Type B pancreatic cell (in vitro differentiated cells): ENCODE data around the gene LKAAEAR1. TPM values are rescaled to one million over a fixed set of nuclear protein-coding genes. Genes with fewer than 3 reads are reported as not detected.

Experiments used
- DNase-seq: peaks from one replicate; pipeline ENCODE4 v3.0.0; 2021; ENCODE audit warnings: mixed read lengths; ENCODE audit not compliant: unreplicated experiment; ENCODE audit errors: extremely low spot score
- H3K27ac Mint-ChIP-seq: 2 replicates; pipeline ENCODE4 v1.8.0; 2021; ENCODE audit warnings: mild to moderate bottlenecking, mixed read lengths
- H3K27me3 Mint-ChIP-seq: 2 replicates; pipeline ENCODE4 v1.8.0; 2021; ENCODE audit warnings: mixed read lengths
- H3K36me3 Mint-ChIP-seq: 2 replicates; pipeline ENCODE4 v1.8.0; 2021; ENCODE audit warnings: mixed read lengths
- H3K4me1 Mint-ChIP-seq: one replicate; pipeline ENCODE4 v1.8.0; 2021; ENCODE audit warnings: mixed read lengths; ENCODE audit not compliant: unreplicated experiment
- H3K4me3 Mint-ChIP-seq: 2 replicates; pipeline ENCODE4 v1.8.0; 2021; ENCODE audit warnings: mild to moderate bottlenecking, mixed read lengths
- H3K9me3 Mint-ChIP-seq: 2 replicates; pipeline ENCODE4 v1.8.0; 2021; ENCODE audit warnings: mixed read lengths
- total RNA-seq: library from RNA; stranded (reverse); gene quantifications from 2 replicates; pipeline ENCODE4 v1.2.1, GENCODE V29; 2021; ENCODE audit warnings: low replicate concordance
- TF ChIP-seq, protein P1 (sequence below): fragments of 200-600 bp; sonication (generic); conservative IDR thresholded peaks from 2 replicates; pipeline ENCODE4 v1.5.0; 2021; ENCODE audit warnings: antibody characterized with exemption, mild to moderate bottlenecking

Gene LKAAEAR1
- total RNA-seq, 1 donor from 2014 or later, result not detected

DNA sequence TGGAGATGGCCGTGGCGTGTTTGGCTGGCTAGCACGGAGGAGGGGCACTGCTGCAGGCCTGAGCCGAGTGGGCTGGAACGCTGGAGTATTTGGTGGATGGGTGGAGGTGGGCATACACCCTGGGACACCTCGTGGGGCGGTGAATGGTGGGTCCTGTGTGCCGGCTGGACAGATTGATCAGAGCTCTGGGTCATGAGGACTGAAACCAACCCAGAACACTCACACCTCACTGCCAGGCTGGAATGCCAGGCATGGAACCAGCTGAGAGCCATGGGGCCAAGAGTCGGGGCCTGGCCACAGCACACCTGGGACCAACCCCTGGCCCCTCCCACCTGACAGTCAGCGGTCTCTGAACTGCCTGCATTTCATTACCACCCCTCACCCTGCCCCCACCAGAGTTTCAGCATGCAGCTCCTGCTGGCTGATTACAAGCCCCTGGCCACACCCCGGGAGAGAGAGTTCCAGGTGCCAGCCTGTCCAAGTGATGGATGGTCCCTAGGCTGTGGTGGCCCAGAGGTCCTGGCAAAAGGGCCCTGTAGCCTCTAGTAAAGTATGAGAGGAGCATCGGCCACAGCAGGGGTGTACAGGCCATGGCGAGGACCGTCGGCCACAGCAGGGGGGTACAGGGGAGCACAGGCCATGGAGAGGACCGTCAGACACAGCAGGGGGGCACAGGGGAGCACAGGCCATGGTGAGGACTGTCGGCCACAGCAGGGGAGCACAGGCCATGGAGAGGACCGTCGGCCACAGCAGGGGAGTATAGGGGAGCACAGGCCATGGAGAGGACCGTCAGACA is 19.9 kb upstream of the LKAAEAR1 start:
- Mint-ChIP-seq H3K4me3 (no peak overlapping the region), H3K9me3 (no peaks in the 10 kb centered on the region), H3K36me3 (no peaks in the 10 kb centered on the region), H3K4me1 (peaks cover 5% of the 10 kb centered on the region), H3K27me3 (peaks cover 42% of the 10 kb centered on the region), H3K27ac (no peak overlapping the region)
- TF ChIP-seq, protein P1, sequence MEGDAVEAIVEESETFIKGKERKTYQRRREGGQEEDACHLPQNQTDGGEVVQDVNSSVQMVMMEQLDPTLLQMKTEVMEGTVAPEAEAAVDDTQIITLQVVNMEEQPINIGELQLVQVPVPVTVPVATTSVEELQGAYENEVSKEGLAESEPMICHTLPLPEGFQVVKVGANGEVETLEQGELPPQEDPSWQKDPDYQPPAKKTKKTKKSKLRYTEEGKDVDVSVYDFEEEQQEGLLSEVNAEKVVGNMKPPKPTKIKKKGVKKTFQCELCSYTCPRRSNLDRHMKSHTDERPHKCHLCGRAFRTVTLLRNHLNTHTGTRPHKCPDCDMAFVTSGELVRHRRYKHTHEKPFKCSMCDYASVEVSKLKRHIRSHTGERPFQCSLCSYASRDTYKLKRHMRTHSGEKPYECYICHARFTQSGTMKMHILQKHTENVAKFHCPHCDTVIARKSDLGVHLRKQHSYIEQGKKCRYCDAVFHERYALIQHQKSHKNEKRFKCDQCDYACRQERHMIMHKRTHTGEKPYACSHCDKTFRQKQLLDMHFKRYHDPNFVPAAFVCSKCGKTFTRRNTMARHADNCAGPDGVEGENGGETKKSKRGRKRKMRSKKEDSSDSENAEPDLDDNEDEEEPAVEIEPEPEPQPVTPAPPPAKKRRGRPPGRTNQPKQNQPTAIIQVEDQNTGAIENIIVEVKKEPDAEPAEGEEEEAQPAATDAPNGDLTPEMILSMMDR, result no peak
- DNase-seq, result no peak

GRCh38 chr20:64102647-64103354 is 18.6 kb upstream of the LKAAEAR1 start:
- Mint-ChIP-seq H3K36me3 (no peaks in the 10 kb centered on the region), H3K4me1 (peaks cover 5% of the 10 kb centered on the region), H3K27me3 (peaks cover 42% of the 10 kb centered on the region), H3K4me3 (peak overlapping the region; percentile 84), H3K27ac (peak overlapping the region; percentile 43), H3K9me3 (no peaks in the 10 kb centered on the region)
- TF ChIP-seq, protein P1, result no peak
- no peak for DNase-seq

- Mint-ChIP-seq H3K9me3 (no peaks in the 10 kb centered on the region), H3K36me3 (no peaks in the 10 kb centered on the region), H3K27ac (no peak overlapping the region), H3K4me3 (peak overlapping the region; percentile 84), H3K4me1 (peaks cover 5% of the 10 kb centered on the region), H3K27me3 (peaks cover 42% of the 10 kb centered on the region)
- DNase-seq, result no peak
- TF ChIP-seq, protein P1, result peak; percentile 88
These were observed 17.8 kb upstream of the LKAAEAR1 start for GRCh38 chr20:64101731-64102621.

- no peaks in the 10 kb centered on the region for H3K9me3 Mint-ChIP-seq
- peaks cover 37% of the 10 kb centered on the region for H3K27me3 Mint-ChIP-seq
- peaks cover 5% of the 10 kb centered on the region for H3K4me1 Mint-ChIP-seq
- H3K4me3 Mint-ChIP-seq, result peak overlapping the region; percentile 69
- H3K36me3 Mint-ChIP-seq, result no peaks in the 10 kb centered on the region
- TF ChIP-seq, protein P1, result no peak
- no peak overlapping the region for H3K27ac Mint-ChIP-seq
- DNase-seq, result no peak
These were observed 16.9 kb upstream of the LKAAEAR1 start for GRCh38 chr20:64100946-64101688.

DNA sequence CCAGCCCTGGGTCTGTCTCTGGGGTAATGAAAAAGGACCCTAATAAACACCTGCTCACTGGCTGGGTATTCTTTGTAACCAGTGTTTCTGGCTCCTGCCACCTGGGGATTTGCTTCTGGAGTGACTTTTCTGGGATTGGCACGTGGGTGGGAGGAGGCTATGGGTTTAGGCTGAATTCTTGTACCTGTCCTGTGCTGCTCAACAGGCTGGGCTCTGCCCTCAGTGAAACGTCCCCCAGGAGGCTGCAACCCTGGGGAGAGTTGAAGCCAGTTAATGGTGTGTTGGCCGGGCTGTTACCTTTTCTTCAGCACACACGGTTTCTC is 16.3 kb upstream of the LKAAEAR1 start:
- no peak overlapping the region for H3K27ac Mint-ChIP-seq

More for the DNA sequence above, 16.3 kb upstream of the LKAAEAR1 start:
- H3K9me3 Mint-ChIP-seq, result no peaks in the 10 kb centered on the region
- H3K4me3 Mint-ChIP-seq, result no peak overlapping the region
- TF ChIP-seq, protein P1, result no peak
- no peaks in the 10 kb centered on the region for H3K36me3 Mint-ChIP-seq
- peaks cover 32% of the 10 kb centered on the region for H3K27me3 Mint-ChIP-seq
- peaks cover 5% of the 10 kb centered on the region for H3K4me1 Mint-ChIP-seq
- DNase-seq, result no peak
